ELF-1 (cell line): Measurements from ENCODE around the gene ENKUR.
A peak's percentile ranks its signal among the peaks of the same experiment; 100 is the strongest.
"Not testable (repeated sequence)": the region's sequence is repeated elsewhere in the genome, so short reads cannot be mapped to it uniquely, and the experiment has no call there.

Experiments
- DNase-seq: peaks from one replicate; pipeline ENCODE4 v3.0.0-alpha.2; 2016; ENCODE audit warnings: low read depth, low spot score

Gene ENKUR

GRCh38 chr10:25023278-25023677, 7.3 kb upstream of the ENKUR start:
- DNase-seq = no peak

DNA sequence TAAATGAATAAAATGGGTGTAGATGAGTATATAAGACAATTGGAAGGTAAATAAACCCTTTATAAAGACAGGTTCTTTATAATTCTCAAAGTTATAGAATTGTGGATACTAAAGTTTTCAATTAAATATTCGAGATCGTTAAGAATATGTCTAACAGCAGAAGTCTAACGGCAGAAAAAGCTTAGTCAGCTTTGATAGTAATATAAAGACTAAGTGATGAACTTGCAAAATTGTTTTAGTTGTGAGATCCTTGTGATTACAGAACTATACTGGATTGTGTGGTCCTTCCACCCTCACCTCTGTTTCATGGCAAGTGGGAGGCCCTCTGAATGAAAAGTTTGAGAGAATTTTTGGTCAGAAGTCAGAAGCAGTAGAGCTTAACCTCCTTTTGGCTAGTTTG, 2.7 kb upstream of the ENKUR start:
- no peak for DNase-seq

- no peak for DNase-seq
Observed at GRCh38 chr10:25017661-25018060, 1.7 kb upstream of the ENKUR start.

- DNase-seq = no peak
Observed at GRCh38 chr10:25017154-25017590, 1.2 kb upstream of the ENKUR start.

GRCh38 chr10:25016376-25017153, 607 bp upstream of the ENKUR start, which contains the start of gene THNSL1:
THNSL1 (plus strand) TSS chr10:25016612; CDS start chr10:25023224, 6,612 bp downstream.
- peak; percentile 99 for DNase-seq

- DNase-seq = no peak
Observed at GRCh38 chr10:25014579-25014978, 1.4 kb downstream of the ENKUR start.

DNA sequence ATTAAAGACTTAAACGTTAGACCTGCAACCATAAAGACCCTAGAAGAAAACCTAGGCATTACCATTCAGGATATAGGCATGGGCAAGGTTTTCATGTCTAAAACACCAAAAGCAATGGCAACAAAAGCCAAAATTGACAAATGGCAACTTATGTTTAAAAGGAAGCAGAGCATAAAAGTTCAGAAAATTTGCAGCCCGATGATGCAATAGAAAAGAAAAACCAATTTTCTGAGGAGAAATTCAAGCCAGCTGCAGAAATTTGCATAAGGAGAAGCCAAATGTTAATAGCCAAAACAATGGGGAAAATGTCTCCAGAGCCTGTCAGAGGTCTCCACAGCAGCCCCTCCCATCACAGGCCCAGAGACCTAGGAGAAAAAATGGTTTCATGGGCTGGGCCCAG, 4.4 kb downstream of the ENKUR start:
- not testable (repeated sequence) for DNase-seq

DNA sequence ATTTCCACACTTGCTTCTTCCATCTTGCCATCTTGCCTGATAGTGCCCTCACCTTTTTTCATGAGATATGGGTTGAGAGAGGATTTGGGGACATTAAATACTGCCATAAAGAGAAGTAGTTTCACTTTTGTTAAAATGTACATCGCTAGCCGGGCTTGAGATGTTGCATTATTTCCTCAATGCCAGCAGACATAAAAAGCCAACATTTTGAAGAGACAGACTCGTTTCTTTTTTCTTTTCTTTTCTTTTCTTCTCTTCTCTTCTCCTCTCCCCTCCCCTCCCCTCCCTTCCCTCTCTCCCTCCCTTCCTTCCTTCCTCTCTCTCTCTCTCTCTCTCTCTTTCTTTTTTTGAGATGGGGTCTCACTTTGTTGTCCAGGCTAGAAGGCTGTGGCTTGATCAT, 17.9 kb downstream of the ENKUR start:
- no peak for DNase-seq

DNA sequence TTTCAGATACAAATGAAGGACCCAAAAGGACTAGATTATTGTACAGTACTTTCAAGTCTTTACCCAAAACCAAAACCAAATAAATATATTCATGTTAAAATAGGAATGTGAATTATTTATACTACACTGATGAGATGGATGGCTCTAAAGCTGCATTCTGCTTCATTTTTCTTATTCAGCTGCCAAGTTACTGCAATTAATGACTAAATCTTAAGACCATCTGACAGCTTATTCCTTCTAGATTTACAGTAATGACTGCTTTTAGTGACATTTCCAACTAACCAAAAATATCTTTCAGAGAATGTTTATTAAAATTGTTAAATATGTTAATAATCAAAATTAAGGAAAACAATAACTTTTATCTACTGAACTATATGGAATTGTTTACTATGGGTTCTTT, 20.9 kb downstream of the ENKUR start:
- DNase-seq = no peak

DNA sequence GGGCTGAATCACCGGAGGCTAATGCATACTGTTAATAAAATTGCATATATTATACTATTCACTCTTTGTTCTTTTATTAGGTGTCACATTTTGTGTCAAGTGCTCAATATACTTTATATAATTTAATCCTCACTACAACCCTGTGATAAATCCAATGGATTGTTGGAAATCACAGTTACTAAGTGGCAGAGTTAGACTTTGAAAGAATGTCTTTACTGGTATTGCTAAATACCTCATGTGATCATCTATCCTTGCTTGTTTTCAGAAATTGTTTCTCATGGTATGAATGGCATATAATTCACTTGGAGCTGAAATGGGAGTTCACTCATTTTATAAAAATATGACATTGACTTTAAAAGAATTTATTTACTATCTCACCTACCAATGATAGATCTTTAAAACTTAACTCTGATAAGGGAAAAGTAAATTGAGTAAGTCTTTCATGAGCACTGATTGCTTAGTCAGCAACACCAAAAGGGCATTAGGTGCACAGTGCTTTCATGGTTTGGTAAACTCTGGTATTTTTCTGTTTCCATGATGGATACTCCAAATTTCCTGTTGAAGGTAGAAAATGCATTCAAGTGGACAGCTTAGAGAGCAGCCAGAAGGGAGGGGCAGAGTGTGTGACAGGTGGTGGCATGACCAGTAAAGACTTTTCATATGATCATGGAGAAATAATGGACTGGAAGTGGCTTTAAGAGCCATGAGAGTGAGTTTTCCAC, 22.6 kb downstream of the ENKUR start:
- no peak for DNase-seq

GRCh38 chr10:24992512-24993133, 23.3 kb downstream of the ENKUR start:
- no peak for DNase-seq

DNA sequence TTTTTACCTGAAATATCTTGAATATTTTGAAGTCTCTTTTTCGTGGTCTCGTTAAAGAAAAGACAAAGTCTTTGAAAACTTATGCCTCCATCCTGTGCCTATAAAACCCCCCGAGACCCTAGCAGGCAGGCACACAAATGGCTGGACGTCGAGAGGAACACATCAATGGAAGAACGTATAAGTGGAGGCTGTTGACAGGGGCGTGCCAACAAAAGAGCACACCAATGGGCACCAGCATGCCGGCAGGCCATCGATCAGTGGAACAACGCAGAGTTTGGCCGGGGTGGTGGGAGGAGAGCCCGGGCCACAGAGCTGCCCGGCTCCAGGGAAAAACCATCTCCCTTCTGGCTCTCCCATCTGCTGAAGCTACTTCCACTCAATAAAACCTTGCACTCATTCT, 24.7 kb downstream of the ENKUR start:
- DNase-seq = no peak

GRCh38 chr10:24989867-24990266, 26.1 kb downstream of the ENKUR start:
- no peak for DNase-seq

DNA sequence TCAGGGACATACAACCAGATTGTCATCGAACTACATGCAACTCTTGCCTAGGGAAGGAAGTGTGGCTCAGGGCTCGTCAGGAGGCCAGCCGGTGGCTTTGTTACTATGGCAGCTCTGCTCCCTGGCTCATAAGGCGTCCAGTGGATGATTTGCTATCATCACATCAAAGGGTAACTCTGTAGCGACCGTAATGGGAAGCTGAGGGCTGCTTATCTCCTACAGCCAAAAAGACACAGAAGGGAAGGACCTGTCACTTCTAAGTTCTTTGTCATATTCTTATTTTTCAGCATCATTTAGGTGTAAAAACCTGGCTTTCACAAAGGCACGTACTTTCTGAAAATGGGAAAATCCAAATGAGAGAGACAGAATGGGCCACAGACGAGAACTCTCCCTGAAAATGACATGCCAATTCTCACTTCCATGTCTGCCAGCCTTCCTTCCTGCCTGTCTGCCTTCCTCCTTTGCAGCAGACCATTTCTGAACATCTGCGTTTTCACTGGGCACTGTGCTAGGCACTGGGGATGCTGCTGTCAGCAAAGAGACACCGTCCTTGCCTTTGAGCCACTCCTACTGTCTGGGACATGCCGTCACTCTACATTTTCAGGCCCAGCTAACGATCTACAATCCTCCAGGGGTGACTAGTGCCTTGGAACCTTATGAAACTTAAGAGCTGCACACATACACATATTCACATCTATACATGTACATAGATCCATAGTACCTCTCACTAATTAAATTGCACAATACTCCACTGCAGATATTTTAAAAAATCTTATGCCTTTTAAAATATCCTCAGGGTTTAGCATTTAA, 26.9 kb downstream of the ENKUR start:
- no peak for DNase-seq

GRCh38 chr10:24984906-24985305, 31.1 kb downstream of the ENKUR start:
- DNase-seq = no peak

DNA sequence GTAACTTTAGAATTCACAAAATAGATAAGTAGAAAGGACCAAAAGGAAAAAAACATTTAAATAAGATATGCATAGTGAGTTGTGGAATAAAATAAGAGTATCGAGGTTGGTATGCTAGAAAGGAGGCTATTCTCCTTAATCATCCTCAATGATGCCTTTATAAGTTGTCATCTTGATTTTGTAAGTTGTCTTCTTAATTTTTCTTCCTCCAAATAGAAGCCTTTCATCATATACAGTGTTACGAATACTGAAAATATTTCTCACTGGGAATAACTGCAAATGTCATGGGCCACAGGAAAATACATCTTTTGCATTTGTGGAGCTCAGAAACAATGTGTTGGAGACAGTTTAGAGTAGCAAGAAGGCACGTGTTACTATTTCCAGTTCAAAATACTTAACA, 32.0 kb downstream of the ENKUR start:
- no peak for DNase-seq

DNA sequence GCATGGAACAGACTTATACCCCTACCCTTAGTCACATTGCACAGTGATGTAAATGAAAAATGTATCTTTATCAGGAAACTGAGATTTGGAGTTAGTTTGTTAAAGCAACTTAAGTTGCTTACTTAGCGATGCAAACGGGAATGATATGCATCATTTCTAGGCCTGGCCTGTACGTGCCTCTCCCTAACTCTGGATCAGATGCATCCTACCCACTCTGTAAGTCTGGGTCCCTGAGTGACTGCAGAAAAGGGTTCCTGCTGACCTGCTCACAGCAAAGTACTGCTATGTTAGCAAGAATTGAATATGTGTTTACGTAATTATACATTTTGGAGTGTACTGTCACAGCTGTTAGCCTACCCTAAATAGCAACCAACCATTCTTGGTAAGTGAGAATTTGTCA, 32.8 kb downstream of the ENKUR start:
- no peak for DNase-seq

GRCh38 chr10:24982319-24983112, 33.4 kb downstream of the ENKUR start:
- no peak for DNase-seq

- DNase-seq = no peak
Observed at GRCh38 chr10:24981161-24981710, 34.7 kb downstream of the ENKUR start.

DNA sequence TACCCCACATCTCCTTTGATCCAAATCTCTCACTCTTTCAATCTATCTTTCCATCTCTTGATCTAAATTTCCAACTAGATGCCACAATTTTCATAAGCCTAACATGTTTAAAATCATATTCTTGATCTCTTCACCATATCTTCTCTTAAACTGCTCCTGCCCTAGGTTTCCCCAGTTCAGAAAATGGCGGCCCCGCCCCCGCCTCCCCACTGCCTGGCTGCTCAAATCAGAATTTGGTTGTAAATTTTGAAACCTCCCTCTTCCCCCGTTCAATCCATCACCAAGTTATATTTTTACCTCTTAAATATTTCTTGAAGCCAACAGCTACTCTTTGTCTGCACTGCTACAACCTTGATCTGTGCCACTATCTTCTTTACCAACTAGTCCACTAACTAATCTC, 36.3 kb downstream of the ENKUR start:
- DNase-seq = no peak

DNA sequence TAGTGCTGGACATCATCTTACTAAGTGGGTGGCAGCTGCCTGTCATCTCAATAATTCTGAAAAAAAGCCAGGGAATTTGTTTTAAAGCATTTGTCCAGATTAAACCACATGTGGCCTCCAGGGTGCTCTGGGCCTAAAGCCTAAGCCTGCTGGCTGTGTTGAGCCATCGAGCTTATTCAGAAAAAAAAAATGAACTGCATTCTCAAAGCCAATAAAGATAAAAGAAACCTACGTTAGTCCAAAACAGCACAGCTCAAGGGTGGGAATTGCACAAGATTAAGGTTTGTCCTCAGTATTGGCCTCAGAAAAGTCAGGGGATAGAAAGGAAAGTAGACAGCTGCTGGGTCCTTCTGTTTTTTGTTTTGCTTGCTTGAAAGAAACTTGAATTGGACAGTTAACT, 41.0 kb downstream of the ENKUR start:
- no peak for DNase-seq
